Measurements from ENCODE around the gene ESAM. TPM values are rescaled to one million over a fixed set of nuclear protein-coding genes. Genes with fewer than 3 reads are reported as not detected.

The ESAM gene
- total and polyA plus RNA-seq, 10 of the 15 experiments (the other 5 are each of a cell fraction or from before 2014, with no cell fraction given) = 2.7 to 43.6 (median 19.5) TPM

DNA sequence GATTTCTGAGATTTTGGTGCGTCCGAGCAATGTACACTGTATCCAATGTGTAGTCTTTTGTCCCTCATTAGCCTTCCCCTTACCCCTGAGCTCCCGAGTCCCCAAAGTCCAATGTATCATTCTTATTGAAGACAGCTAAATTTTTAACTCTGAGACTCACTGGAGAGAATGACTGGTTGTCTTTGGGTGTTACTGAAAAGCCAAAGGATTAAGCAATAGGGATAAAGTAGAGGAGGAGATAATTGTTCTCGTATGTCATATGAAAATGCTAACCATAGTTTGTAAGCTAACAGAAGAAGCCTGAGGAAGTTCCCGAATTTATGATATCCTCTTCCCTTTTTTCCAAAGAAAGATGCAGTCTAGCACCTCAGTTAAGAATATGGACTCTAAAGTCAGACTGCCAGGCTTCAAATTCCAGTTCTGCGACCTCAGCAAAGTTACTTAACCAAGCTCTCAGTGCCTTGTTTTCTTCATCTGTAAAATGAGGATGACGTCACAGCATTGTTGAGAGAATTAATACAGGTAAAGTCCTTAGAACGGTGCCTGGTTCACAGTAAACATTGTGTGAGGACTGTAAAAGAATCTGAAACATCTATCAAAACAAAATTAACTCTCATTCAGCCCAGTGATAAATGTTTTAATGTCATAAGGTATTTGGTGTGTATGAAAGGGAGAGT lies 39.7 kb upstream of the ESAM start:
- ATAC-seq (no peak), DNase-seq (ENCODE audit: low read depth, low spot score) (no peak), FAIRE-seq (no peak)
- RAD21 ChIA-PET (ENCODE audit: unreplicated experiment) = interaction anchor here (0.8 to 1.7 kb wide), 3 partner anchors 32 to 768 kb away, joined by 3 to 5 read pairs (median 4); partner anchors contain the start of gene EI24
- Histone ChIP-seq H3K36me3 (ENCODE audit: control insufficient read depth in 2 of 2, insufficient read depth in 2 of 2, low read length in 1 of 2) (no peaks in the 10 kb centered on the region), H3K9ac (ENCODE audit: control insufficient read depth, insufficient read depth, low read length) (no peak overlapping the region), H3K4me1 (ENCODE audit: control insufficient read depth, insufficient read depth, low read length) (peaks cover 9% of the 10 kb centered on the region), H3K79me2 (ENCODE audit: control insufficient read depth, insufficient read depth, low read length) (peaks cover 38% of the 10 kb centered on the region), H3K27me3 (replicated peaks in 1 of 2; ENCODE audit: control insufficient read depth in 2 of 2, insufficient read depth in 2 of 2, low read length in 1 of 2) (peaks cover 0 to 1% of the 10 kb centered on the region in 2 experiments; a peak in 1 of 4 replicates), H4K20me1 (ENCODE audit: control insufficient read depth, insufficient read depth) (no peaks in the 10 kb centered on the region), H2AFZ (ENCODE audit: control insufficient read depth, low read depth, low read length) (no peak overlapping the region), H3K9me3 (replicated peaks; ENCODE audit: control insufficient read depth, insufficient read depth, low read length) (no peaks in the 10 kb centered on the region), H3K27ac (ENCODE audit: control insufficient read depth, insufficient read depth) (no peak overlapping the region), H3K4me2 (ENCODE audit: control insufficient read depth, insufficient read depth) (0 out of 2 replicates have a peak overlapping the region, but pooled peaks have one; percentile 97), H3K4me3 (no peak overlapping the region)
- in situ Hi-C loops (cut with MboI) = no loop called here
- no peak for TF ChIP-seq ZNF384 (IDR thresholded peaks at IDR 0.05; ENCODE audit: borderline replicate concordance, low read depth, low read length)
- TF ChIP-seq BHLHE40 (IDR thresholded peaks at IDR 0.05; ENCODE audit: borderline replicate concordance in 1 of 2, low read depth in 2 of 2, low read length in 1 of 2) = no peak
- no peak for TF ChIP-seq SUZ12 (IDR thresholded peaks at IDR 0.05; ENCODE audit: unreplicated experiment)
- TF ChIP-seq GABPA (IDR thresholded peaks at IDR 0.05; ENCODE audit: low read depth) = no peak
- TF ChIP-seq GATAD2B (conservative IDR thresholded peaks at IDR 0.05; ENCODE audit: low read depth) = no peak
- no peak for TF ChIP-seq PAX8 (IDR thresholded peaks at IDR 0.05)
- no peak for TF ChIP-seq CREB1 (IDR thresholded peaks at IDR 0.05; ENCODE audit: low read depth)
- TF ChIP-seq CREM (IDR thresholded peaks at IDR 0.05; ENCODE audit: low read depth) = no peak
- TF ChIP-seq POLR2A (IDR thresholded peaks at IDR 0.05; ENCODE audit: low read depth, low read length) = no peak
- intact Hi-C loops (cut with micrococcal nuclease; ENCODE audit: unreplicated experiment) = loop anchor here (2.0 kb wide), 1 partner anchor 35 kb away; no protein-coding TSS in a partner anchor
- no TSS peak for BruUV-seq (replicated peaks)
- SMC1A ChIA-PET (ENCODE audit: uncharacterized antibody, unreplicated experiment) = interaction anchor here (1.2 to 2.5 kb wide), 6 partner anchors 12 to 132 kb away, joined by 3 to 11 read pairs (median 4); no protein-coding TSS in a partner anchor
- 90% methylated on average over 8 of the region's 8 CpGs for whole genome bisulfite sequencing (ENCODE audit: insufficient coverage, insufficient replicate concordance, low lambda C conversion rate, missing lambda C conversion rate)
- CTCF ChIA-PET = interaction anchor here (1.4 to 11.5 kb wide), 8 partner anchors 9 to 179 kb away, joined by 5 to 272 read pairs (median 6); partner anchors contain the start of genes ESAM and TBRG1
- POLR2A ChIA-PET = interaction anchor here (0.6 to 1.3 kb wide), 3 partner anchors 39 to 1340 kb away, joined by 3 to 5 read pairs (median 3); partner anchors contain the start of gene ESAM

Measured in GM12878 (cell line).